ENCODE measurements around the gene NFKBIB. TPM values are rescaled to one million over a fixed set of nuclear protein-coding genes. Genes with fewer than 3 reads are reported as not detected.
A peak's percentile ranks its signal among the peaks of the same experiment; 100 is the strongest.

Gene NFKBIB
- total and polyA plus RNA-seq, 2 of the 13 experiments (the other 11 are each of a cell fraction or from before 2014, with no cell fraction given), result 8.6 to 14.9 TPM

DNA sequence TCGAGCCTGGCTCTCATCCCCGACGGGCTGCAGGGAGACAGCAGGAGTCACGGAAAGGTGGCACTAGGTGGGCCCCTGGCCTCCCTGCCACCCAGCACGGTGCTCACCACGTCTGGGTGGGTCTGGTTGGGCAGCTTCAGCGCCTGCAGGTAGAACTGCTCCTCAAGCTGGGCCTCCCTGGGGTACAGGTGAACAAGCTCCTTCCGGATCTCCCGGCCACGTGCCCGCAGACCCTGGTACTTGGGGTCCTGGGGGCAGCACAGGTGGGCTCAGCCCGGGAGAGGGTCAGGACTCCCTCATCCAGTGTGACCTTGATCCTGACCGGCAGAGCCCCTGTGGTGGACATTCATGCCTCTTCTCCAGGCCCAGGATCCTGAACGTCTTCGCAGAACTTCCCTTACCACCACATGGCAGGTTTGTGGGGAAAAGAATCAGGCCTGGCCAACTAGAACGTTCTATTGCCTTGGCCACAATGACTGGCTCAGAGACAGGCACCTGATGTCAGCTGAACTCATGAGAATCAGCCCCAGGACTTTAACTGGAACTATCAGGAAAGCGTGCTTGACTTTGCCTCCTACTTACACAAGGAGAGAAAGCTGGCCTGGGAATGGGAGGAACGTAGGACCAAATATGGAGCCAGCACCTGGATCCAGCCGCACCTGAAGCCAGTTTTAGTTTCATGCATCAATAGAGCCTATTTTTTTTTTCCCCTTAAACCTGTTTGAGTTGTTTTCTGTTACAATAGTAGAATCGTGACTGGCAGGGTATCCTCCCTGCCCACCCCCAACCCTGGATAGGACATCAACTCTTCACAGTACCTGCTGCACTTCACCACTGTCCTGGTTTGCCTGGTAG, 21.9 kb downstream of the NFKBIB start (continued):
- TF ChIP-seq, protein P1, sequence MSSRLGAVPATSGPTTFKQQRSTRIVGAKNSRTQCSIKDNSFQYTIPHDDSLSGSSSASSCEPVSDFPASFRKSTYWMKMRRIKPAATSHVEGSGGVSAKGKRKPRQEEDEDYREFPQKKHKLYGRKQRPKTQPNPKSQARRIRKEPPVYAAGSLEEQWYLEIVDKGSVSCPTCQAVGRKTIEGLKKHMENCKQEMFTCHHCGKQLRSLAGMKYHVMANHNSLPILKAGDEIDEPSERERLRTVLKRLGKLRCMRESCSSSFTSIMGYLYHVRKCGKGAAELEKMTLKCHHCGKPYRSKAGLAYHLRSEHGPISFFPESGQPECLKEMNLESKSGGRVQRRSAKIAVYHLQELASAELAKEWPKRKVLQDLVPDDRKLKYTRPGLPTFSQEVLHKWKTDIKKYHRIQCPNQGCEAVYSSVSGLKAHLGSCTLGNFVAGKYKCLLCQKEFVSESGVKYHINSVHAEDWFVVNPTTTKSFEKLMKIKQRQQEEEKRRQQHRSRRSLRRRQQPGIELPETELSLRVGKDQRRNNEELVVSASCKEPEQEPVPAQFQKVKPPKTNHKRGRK (CRISPR knock-in tag; IDR thresholded peaks at IDR 0.05), result no peak
- TF ChIP-seq, protein P2, sequence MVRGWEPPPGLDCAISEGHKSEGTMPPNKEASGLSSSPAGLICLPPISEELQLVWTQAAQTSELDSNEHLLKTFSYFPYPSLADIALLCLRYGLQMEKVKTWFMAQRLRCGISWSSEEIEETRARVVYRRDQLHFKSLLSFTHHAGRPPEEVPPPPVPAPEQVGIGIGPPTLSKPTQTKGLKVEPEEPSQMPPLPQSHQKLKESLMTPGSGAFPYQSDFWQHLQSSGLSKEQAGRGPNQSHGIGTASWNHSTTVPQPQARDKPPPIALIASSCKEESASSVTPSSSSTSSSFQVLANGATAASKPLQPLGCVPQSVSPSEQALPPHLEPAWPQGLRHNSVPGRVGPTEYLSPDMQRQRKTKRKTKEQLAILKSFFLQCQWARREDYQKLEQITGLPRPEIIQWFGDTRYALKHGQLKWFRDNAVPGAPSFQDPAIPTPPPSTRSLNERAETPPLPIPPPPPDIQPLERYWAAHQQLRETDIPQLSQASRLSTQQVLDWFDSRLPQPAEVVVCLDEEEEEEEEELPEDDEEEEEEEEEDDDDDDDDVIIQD (CRISPR knock-in tag; IDR thresholded peaks at IDR 0.05; ENCODE audit: low read depth), result no peak
- TF ChIP-seq MXD4 (CRISPR knock-in tag; IDR thresholded peaks at IDR 0.05) (no peak), ZNF367 (CRISPR knock-in tag; IDR thresholded peaks at IDR 0.05; ENCODE audit: borderline replicate concordance) (no peak), GATAD2A (CRISPR knock-in tag; IDR thresholded peaks at IDR 0.05) (no peak), ZNF329 (CRISPR knock-in tag; IDR thresholded peaks at IDR 0.05; ENCODE audit: low read depth) (peak; percentile 99), RBFOX2 (IDR thresholded peaks at IDR 0.05; ENCODE audit: low read depth, low read length) (0 out of 2 replicates have a peak, but pooled peaks have one; percentile 37), ESRRA (CRISPR knock-in tag; IDR thresholded peaks at IDR 0.05; ENCODE audit: low read depth) (no peak), ZNF619 (CRISPR knock-in tag; IDR thresholded peaks at IDR 0.05) (no peak), JDP2 (CRISPR knock-in tag; IDR thresholded peaks at IDR 0.05; ENCODE audit: borderline replicate concordance) (no peak), RBM22 (optimal IDR thresholded peaks at IDR 0.05; ENCODE audit: low read length) (peak; percentile 39), NFYB (CRISPR knock-in tag; IDR thresholded peaks at IDR 0.05) (no peak), ZNF749 (CRISPR knock-in tag; IDR thresholded peaks at IDR 0.05; ENCODE audit: borderline replicate concordance) (no peak), ZNF746 (CRISPR knock-in tag; IDR thresholded peaks at IDR 0.05) (no peak), AGO2 (optimal IDR thresholded peaks at IDR 0.05; ENCODE audit: low read depth, low read length) (peak; percentile 77)
- TF ChIP-seq, protein P3, sequence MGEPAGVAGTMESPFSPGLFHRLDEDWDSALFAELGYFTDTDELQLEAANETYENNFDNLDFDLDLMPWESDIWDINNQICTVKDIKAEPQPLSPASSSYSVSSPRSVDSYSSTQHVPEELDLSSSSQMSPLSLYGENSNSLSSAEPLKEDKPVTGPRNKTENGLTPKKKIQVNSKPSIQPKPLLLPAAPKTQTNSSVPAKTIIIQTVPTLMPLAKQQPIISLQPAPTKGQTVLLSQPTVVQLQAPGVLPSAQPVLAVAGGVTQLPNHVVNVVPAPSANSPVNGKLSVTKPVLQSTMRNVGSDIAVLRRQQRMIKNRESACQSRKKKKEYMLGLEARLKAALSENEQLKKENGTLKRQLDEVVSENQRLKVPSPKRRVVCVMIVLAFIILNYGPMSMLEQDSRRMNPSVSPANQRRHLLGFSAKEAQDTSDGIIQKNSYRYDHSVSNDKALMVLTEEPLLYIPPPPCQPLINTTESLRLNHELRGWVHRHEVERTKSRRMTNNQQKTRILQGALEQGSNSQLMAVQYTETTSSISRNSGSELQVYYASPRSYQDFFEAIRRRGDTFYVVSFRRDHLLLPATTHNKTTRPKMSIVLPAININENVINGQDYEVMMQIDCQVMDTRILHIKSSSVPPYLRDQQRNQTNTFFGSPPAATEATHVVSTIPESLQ (CRISPR knock-in tag; conservative IDR thresholded peaks at IDR 0.05), result no peak
- TF ChIP-seq, protein P4, sequence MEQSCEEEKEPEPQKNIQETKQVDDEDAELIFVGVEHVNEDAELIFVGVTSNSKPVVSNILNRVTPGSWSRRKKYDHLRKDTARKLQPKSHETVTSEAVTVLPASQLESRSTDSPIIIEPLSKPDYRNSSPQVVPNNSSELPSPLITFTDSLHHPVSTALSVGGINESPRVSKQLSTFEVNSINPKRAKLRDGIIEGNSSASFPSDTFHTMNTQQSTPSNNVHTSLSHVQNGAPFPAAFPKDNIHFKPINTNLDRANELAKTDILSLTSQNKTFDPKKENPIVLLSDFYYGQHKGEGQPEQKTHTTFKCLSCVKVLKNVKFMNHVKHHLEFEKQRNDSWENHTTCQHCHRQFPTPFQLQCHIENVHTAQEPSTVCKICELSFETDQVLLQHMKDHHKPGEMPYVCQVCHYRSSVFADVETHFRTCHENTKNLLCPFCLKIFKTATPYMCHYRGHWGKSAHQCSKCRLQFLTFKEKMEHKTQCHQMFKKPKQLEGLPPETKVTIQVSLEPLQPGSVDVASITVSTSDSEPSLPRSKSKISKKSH (CRISPR knock-in tag; IDR thresholded peaks at IDR 0.05; ENCODE audit: borderline replicate concordance), result no peak
